Gastroesophageal sphincter (tissue), 4 donors: ENCODE data around the gene IFIH1. TPM values are rescaled to one million over a fixed set of nuclear protein-coding genes. Genes with fewer than 3 reads are reported as not detected.

ENCODE experiments used
- ATAC-seq: fragments of 150-250 bp; one replicate; pipeline ENCODE4 v1.9.1; 2016; ENCODE audit warnings: mild to moderate bottlenecking, moderate library complexity
- H3K27ac ChIP-seq, 4 donors: fragments of 200-600 bp; sonication (generic) in 3 of 4; 1 replicate in 3 of 4; 2 replicates in 1 of 4; pipeline ENCODE4 v1.5.1; 2016 to 2019
- H3K27me3 ChIP-seq: fragments of 200-600 bp; sonication (generic); one replicate; pipeline ENCODE4 v1.5.1; 2019
- H3K36me3 ChIP-seq, 2 donors: fragments of 200-600 bp; sonication (generic); one replicate each; pipeline ENCODE4 v1.5.1; 2019; ENCODE audit warnings: control low read depth in 1 of 2
- H3K4me1 ChIP-seq, 3 donors: fragments of 200-600 bp; sonication (generic); 1 replicate in 2 of 3; 2 replicates in 1 of 3; pipeline ENCODE4 v1.5.1; 2016 to 2019; ENCODE audit warnings: control low read depth in 2 of 3
- H3K4me3 ChIP-seq, 2 donors: fragments of 200-600 bp; sonication (generic); one replicate each; pipeline ENCODE4 v1.5.1; 2019; ENCODE audit warnings: mild to moderate bottlenecking in 1 of 2, moderate library complexity in 1 of 2
- H3K9me3 ChIP-seq, 3 donors: fragments of 200-600 bp; sonication (generic); one replicate each; pipeline ENCODE4 v1.5.1; 2017 to 2019; ENCODE audit warnings: control low read depth in 2 of 3
- EP300 ChIP-seq: sonication (generic); formaldehyde crosslinking; IDR thresholded peaks from one replicate; pipeline ENCODE4 v1.6.1; 2017; ENCODE audit warnings: antibody characterized with exemption, mild to moderate bottlenecking
- POLR2A ChIP-seq, 2 donors: fragments of 450-650 bp; IDR thresholded peaks; one replicate each; pipeline ENCODE4 v1.6.1; 2017; ENCODE audit warnings: antibody characterized with exemption in 2 of 2, mild to moderate bottlenecking in 2 of 2, moderate library complexity in 1 of 2
- POLR2AphosphoS5 ChIP-seq: sonication (generic); formaldehyde crosslinking; IDR thresholded peaks from one replicate; pipeline ENCODE4 v1.6.1; 2017; ENCODE audit warnings: antibody characterized with exemption
- WGBS, 2 donors: methylation state at CpG; one replicate each; pipeline ENCODE4 v1.1.5; 2018; ENCODE audit warnings: low coverage in 1 of 2; 5-methylcytosine and 5-hydroxymethylcytosine counted together
- total RNA-seq, 4 donors: library from RNA; depleted of rRNA; stranded (reverse); fragments of >200 nt; gene quantifications; one replicate each; pipeline ENCODE4 v1.1.0, GENCODE V29; 2016
- TF ChIP-seq, protein P1 (sequence below), 4 experiments: fragments of 200-600 bp in 2 of 4; fragments of 450-650 bp in 2 of 4; sonication (generic) in 1 of 4; IDR thresholded peaks; one replicate each; pipeline ENCODE4 v1.5.1; 2017 to 2019; ENCODE audit warnings: antibody characterized with exemption in 4 of 4, mild to moderate bottlenecking in 2 of 4, moderate library complexity in 2 of 4

Gene IFIH1
- total RNA-seq, 4 donors from 2014 or later: 7.1 to 24.1 (median 16.1) TPM

DNA sequence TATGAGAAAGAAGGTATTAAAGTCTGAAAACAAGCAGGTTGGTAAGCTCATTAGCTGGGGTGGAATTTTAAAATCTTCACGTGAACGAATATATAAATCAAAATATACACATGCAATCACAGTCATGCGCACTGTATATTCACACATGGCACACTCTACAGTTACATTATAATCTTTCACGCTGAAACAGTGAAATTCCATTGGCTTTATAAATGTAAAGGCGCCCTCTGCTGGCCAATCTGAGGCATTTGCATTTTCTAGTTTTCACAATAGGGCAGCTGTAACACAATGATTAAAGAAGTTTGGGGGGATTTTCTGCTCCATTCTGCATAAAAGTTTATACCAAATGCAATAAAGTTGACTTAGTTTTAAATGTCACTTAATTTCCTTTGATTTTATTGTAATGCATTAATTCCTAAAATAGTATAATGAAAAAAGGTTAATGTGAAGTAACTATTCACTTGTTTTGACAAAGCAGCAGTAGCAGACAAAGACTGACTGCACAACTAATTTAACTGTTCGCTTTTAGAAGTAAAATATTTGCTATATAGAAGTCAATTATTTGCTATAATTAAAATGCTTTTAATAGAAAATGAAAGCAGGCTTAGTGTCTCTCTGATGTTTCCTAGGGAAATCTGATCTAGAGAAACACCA is 17.2 kb downstream of the IFIH1 start:
- Histone ChIP-seq H3K36me3 (peaks cover 0 to 20% of the 10 kb centered on the region in 2 donors), H3K27me3 (no peaks in the 10 kb centered on the region), H3K4me3 (no peak overlapping the region), H3K9me3 (no peaks in the 10 kb centered on the region), H3K4me1 (peaks cover 2 to 34% (median 4%) of the 10 kb centered on the region in 3 donors), H3K27ac (no peak overlapping the region)
- WGBS, 2 donors: 9% methylated on average over 6 of the region's 6 CpGs
- peak; percentile 67 for ATAC-seq
- no peak for TF ChIP-seq EP300
- TF ChIP-seq, protein P1, sequence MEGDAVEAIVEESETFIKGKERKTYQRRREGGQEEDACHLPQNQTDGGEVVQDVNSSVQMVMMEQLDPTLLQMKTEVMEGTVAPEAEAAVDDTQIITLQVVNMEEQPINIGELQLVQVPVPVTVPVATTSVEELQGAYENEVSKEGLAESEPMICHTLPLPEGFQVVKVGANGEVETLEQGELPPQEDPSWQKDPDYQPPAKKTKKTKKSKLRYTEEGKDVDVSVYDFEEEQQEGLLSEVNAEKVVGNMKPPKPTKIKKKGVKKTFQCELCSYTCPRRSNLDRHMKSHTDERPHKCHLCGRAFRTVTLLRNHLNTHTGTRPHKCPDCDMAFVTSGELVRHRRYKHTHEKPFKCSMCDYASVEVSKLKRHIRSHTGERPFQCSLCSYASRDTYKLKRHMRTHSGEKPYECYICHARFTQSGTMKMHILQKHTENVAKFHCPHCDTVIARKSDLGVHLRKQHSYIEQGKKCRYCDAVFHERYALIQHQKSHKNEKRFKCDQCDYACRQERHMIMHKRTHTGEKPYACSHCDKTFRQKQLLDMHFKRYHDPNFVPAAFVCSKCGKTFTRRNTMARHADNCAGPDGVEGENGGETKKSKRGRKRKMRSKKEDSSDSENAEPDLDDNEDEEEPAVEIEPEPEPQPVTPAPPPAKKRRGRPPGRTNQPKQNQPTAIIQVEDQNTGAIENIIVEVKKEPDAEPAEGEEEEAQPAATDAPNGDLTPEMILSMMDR (IDR thresholded peaks at IDR 0.05): peak; percentile 82 to 89 (median 84)
- TF ChIP-seq POLR2AphosphoS5: no peak
- TF ChIP-seq POLR2A (IDR thresholded peaks at IDR 0.05): no peak

DNA sequence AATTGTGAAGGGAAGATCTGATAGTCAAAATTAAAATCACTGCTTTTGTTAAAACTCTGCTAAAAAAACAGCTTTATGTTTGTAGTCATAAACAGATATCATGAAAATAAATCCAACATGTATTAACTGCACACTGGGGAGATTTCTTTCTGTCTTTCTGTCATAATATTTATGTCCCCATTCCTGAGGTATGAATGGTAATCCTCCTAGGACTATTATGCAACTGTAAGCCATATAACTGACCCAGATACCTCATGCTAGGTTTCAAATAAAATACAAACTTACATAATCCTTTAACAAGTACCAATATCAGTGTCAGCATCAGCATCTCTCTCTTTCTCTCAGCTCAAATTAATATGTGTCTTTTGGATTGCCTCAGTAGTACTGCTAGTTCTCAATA is 18.2 kb downstream of the IFIH1 start:
- no peak for TF ChIP-seq POLR2A (IDR thresholded peaks at IDR 0.05)
- TF ChIP-seq EP300: no peak
- TF ChIP-seq, protein P1 (IDR thresholded peaks at IDR 0.05): no peak
- no peak for TF ChIP-seq POLR2AphosphoS5
- Histone ChIP-seq H3K4me3 (no peak overlapping the region), H3K4me1 (peaks cover 0 to 34% (median 4%) of the 10 kb centered on the region in 3 donors), H3K27ac (peak overlapping the region in 2 of 4 donors; percentile 16 to 33), H3K27me3 (no peaks in the 10 kb centered on the region), H3K9me3 (no peaks in the 10 kb centered on the region), H3K36me3 (peaks cover 0 to 20% of the 10 kb centered on the region in 2 donors)
- ATAC-seq: no peak

DNA sequence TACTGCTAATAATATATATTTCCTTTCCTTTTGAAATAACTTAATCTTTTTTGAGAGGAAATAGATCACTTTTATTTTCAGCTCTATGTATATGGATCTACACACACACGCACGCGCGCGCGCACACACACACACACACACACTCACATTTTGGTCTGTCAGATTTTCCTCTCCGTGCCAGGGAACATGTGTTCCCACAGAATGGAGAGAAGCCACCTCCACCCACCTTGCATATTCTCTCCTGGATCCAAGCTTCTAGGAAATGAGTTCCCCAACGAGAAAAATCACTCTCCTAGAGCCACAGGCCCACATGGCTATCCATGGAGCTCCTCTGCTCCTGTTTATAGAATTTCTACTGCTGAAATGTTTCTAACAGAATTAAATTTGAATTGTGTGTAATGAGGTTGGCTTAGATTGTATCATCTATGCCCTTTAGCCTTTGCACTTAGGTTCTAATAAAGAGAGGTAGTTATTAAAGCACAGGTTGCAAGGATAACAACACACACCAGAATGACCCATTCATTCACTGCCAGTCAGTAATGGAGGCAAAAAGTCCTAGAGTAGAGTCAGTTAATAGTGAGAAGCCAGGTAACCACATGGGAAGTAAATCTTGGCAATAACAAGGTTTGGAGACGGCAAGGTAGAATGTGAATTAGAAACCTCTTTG is 19.7 kb downstream of the IFIH1 start:
- no peak overlapping the region for H3K4me3 ChIP-seq
- no peak overlapping the region for H3K27ac ChIP-seq
- 40 to 84% methylated on average over 3 to 9 of the region's 9 CpGs for WGBS, 2 donors
- peaks cover 1 to 47% (median 4%) of the 10 kb centered on the region in 3 donors for H3K4me1 ChIP-seq
- H3K9me3 ChIP-seq: no peaks in the 10 kb centered on the region
- no peak for TF ChIP-seq EP300
- no peak for TF ChIP-seq POLR2A (IDR thresholded peaks at IDR 0.05)
- TF ChIP-seq, protein P1 (IDR thresholded peaks at IDR 0.05): no peak
- TF ChIP-seq POLR2AphosphoS5: no peak
- H3K36me3 ChIP-seq: peaks cover 0 to 15% of the 10 kb centered on the region in 2 donors
- no peaks in the 10 kb centered on the region for H3K27me3 ChIP-seq
- ATAC-seq: no peak

DNA sequence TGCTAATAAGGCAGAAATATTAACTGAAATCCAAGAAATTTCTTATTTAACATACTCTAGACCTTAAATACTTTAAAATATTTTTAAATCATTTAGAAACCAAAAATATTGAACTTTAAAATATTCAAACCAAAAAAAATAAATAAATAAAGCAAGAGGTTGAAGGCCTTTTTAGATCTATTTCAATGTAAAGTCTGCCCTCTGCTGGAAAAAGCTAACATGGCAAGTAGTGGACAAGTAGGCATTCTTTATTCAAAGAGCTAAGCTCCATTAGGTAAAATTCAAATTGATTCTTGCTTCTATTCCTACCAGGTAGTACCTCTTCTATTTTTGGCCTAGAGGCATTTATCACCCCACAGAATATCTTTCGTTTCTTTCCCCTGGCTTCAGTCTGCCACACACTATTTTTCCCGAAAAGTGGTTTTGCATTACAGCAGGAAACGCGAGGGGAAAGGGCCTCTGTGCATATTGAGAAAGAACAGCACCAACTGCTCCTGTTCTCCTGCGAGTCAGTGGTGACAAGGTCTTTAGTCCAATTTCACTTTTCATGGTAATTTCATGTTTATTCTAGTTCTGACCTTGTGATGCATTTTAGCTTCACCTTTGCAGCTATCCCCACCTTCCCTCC is 20.4 kb downstream of the IFIH1 start:
- H3K27me3 ChIP-seq: no peaks in the 10 kb centered on the region
- TF ChIP-seq EP300 (no peak), POLR2AphosphoS5 (no peak)
- TF ChIP-seq, protein P1 (IDR thresholded peaks at IDR 0.05): peak; percentile 82 to 86 (median 84)
- no peak overlapping the region for H3K27ac ChIP-seq
- no peak for ATAC-seq
- 25 to 61% methylated on average over 2 to 5 of the region's 5 CpGs for WGBS, 2 donors
- peaks cover 4 to 55% (median 8%) of the 10 kb centered on the region in 3 donors for H3K4me1 ChIP-seq
- H3K9me3 ChIP-seq: no peaks in the 10 kb centered on the region
- peaks cover 0 to 14% of the 10 kb centered on the region in 2 donors for H3K36me3 ChIP-seq
- no peak overlapping the region for H3K4me3 ChIP-seq
